HG03565 (cell line): ENCODE results near the gene C6orf136.

Experiments used
- ATAC-seq: cut with Tn5 transposase; IDR thresholded peaks from one replicate; pipeline ENCODE4 v1.9.1; 2021; ENCODE audit warnings: mild to moderate bottlenecking, moderate library complexity; ENCODE audit not compliant: unreplicated experiment

C6orf136 gene

DNA sequence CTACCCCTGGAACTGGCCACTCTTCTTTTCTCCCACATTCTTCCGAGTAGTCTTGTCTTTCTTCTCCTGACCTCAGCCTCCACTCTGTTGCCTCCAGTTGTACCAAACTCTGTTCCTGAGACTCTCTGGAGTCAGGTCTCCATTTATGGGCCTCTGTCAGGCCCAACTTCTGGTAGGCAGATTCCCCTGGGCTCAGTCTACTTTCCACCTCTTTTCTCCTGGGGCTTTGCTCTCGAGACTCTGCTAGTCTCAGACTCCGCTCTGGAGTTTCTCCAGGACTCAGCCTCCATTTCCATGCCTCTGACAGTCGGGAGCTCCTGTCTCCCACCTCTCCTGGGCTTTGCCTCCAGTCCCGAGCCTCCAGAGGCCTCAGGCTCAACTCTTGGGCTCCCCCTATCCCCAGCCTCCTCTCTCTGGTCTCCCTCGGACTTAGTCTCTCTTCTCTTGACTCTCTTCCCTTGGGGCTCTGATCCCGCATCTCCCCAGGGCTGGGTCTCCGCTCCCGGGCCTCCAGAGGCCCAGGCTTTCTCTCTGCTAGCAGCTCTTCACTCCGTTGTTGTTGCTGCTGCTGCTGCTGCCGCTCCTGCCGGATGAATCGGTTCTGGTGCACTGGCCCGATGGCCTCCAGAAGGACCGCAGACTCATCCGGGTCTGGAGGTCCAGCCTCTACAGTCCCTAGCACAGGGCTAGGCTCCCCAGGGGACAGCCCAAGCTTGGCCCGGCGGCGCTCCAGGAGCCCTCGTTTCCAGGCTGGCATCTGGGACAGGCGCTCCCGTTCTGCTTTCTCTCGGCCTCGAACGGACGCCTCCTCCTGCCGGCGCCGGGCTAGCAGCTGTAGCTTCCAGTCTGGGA is 38.5 kb downstream of the C6orf136 start:
- no peak for ATAC-seq

DNA sequence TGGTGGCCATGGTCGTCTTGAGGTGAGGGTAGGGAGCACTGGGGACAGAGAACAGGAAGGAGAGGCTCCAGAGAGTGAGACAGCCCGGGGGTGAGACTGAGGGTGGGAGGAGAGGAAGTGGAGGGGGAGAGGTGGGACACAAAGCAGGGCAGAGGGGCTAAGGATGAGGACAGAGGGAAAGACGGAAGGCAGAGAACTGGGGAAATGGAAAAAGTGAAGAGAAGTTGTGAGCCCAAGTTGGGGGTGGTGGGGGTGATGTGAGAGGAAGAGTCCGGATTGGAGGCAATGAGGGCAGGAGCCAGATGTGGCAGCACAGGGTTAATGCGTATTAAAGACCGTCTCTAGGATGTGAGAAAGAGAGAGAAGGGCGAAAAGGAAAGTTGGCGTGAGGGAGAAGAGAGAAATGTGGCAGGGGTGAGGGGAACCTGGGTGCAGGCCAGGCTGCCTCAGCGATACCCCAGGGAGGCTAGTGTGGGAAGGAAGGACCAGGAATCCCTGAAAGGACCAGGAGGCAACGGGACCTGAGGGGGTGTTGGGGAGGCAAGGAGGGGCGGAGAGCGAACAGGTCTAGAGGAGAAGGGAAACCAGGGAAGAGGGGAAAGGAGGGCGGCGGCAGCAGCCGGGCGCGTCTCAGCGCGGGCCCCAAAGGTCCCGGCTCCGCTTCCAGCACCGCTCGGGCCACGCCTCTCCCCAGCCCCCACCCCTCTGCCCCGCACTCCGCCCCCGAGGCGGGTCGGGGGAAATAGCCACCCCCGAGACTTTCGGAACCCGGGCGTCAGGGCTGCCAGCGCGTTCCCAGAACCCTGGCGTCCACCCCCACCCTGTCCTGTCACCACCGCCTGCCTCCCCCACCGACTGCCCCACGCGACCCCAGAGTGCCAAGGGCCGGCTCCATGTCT is 39.3 kb downstream of the C6orf136 start, which contains the start of gene PPP1R18:
TSS of gene PPP1R18 (minus strand) at position 637 of the 899 bp plus-strand sequence. CDS start at position 10, 627 bp downstream.
- no peak for ATAC-seq

- peak; percentile 36 for ATAC-seq
Measured at GRCh38 chr6:30686908-30687658, 40.1 kb downstream of the C6orf136 start.

DNA sequence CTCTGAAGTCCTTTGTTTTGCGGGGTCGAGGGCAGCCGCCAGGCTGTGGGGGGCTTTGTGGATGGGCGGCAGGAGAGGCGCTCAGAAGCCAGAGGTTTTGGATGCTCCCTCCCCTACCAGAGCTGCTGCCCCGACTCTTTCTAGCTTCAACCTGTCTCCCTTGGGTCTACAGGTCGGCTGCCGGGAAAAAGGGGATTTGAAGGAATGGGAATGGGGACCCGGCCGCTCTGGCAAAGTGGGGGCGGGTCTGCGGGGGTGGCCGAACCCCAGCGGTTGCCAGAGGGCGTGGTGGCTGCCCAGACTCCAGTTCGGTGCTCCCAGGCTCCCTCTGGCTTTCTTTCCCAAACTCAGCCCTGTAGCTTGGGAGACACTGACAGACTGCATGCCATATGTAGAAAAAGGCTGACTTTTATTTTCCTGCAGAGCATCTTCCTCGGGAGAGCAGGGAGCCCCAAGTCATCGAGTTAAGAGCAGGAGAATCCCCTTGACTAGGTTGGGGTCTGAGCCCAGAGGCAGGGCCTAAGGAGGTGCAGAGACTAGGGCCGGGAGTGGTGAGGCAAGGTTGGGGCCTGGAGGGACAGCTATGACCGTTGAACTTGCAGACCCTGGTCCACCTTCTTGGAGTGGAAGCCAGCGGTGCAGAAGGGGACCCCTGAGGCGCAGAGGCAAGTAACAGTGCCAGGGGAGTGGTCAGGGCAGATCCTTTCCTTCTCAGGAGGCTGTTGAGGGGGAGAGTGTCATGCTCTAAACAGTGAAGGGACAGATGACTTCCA is 40.9 kb downstream of the C6orf136 start:
- no peak for ATAC-seq

GRCh38 chr6:30688569-30688968 is 41.6 kb downstream of the C6orf136 start:
- no peak for ATAC-seq

DNA sequence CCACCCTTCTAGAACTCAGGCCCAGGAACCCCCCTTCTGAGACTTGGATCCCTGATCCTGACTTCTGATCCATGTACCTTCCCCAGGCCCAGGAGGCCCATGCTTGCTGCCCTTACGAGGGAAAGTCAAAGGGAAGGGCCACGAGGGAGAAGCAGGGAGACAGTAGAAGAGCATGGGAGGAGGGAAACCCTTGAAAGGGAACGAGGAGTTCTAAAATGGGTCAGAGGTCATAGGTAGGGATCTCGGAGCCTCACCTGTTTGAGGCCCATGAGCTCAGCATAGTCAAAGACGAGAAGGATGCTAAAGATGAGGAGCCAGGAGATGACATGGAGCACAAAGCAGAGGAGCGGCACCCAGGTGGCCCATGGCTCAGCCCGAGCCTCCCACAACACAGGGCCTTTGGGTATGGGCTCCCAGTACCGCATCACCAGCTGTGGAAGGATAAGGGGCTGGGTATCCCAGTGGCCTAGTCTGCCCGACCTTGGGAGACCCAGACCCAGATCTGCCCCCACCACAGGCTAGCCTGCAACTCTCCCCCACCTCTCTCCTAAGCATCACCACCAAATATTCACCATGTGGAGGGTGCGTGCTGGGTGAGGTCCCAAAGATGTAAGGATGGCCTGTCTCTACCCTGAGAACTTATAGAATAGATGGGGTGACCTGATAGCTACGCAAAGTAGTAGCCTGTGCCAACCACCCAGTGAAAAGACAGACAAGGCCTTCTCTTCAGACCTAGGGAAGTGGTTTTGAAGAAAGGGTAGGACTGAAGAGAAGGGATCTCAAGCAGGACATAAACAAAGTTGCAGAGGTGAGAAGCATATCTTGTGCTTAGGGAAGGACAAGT is 42.3 kb downstream of the C6orf136 start:
- ATAC-seq = no peak

GRCh38 chr6:30689985-30690384 is 43.1 kb downstream of the C6orf136 start:
- ATAC-seq = no peak

GRCh38 chr6:30690403-30691207 is 43.7 kb downstream of the C6orf136 start, which contains the start of gene NRM:
NRM (minus strand) TSS chr6:30690984; CDS start chr6:30690974, 10 bp downstream.
- no peak for ATAC-seq

DNA sequence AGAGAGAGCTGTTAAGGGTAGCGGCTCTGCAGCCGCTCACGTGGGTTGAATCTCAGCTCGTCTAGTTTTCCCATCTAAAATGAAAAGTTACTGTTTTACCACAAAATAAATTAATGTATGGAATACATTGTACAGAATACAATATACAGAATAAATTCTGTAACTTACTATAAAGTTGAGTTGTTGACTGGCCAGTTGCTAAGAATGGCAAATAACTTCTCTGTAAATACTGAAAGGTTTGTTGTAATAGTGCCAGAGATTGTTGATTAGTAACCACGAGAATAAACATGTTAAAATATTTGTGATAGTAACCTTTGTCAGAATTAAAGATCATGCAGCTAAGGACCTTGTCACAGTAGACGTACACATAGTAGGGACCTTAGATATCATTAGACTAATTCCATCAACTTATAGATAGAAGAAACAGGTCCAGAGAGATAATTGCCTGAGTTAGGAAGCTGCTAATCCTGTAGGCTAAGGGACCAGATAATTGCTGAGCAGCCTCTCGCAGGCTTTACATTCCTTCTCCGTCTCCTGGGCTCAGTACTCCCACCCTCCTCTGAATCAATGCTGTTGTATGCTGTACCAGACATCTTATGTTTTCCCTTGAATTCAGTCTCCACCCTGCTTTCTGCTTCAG is 44.4 kb downstream of the C6orf136 start:
- no peak for ATAC-seq

- ATAC-seq = no peak
Measured at GRCh38 chr6:30696432-30696831, 49.5 kb downstream of the C6orf136 start.

DNA sequence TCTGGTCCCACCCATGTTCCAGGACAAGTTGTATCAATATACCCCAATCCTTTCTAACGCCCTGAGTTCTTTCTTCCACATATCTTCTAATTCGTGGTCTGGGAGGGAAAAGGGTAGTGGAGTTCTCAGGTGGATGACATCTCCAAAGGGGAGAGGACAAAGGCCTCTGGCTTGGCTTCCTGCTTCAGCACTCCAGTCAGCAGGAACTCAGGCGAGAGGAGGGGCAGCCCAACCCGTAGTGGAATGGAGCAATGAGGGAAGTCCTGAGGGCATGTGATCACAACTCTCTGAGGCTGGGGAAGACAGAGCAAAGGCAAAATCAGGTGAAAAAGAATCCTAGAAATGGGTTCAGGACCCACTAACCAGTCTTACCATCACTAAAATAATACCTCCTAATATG is 53.4 kb downstream of the C6orf136 start:
- ATAC-seq = no peak
